HG03378 (cell line): ENCODE results near the gene MS4A7.

Experiments used
- ATAC-seq: cut with Tn5 transposase; IDR thresholded peaks from one replicate; pipeline ENCODE4 v1.9.1; 2021; ENCODE audit warnings: mild to moderate bottlenecking, moderate library complexity; ENCODE audit not compliant: unreplicated experiment

The MS4A7 gene

DNA sequence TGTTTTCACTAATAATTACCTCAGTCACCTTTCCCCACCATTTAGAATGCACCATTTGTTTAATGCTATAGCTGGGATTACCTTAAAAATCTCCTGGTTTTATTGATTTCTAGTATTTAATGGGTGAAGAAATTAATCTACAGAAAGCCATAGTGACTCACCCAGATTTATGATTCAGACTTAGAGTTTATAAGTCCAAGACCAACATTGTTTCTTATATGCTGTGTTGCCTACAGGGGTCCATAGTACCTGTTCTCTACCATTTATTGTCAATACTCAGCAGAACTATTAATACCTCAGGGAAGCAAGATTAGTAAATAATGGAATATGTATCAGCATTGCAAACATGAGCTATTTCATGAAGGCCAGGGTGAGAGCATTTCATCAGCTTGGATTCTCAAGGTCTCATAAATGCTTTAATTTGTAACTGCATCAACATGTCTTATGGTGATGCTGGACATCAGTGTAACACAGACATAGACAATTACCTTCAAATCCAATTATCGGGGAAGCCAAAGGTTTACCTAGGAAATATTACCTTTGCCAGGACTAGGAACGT, 8.0 kb upstream of the MS4A7 start:
- ATAC-seq = no peak

DNA sequence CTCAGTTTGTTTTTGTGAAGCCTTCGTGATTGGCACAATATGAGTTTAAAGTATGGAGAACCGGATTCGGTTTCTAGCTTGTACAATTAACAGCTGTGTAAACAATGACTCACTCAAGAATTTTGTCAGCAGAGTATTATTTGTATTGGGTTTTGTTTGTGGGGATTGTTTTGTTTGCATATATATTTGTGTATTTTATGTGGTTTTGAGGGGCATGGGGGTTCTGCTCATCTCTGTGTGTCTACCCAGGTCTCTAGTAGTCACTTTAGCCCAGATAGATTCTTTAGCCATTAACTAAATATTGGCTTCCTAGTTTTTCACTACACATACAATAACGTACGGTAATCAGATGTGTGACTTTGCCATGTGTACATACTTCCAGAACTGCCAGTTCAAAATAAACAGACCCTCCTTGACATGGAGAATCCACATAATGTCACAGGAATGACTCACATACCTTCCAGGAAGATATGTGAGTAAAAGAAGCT, 7.5 kb upstream of the MS4A7 start:
- no peak for ATAC-seq

DNA sequence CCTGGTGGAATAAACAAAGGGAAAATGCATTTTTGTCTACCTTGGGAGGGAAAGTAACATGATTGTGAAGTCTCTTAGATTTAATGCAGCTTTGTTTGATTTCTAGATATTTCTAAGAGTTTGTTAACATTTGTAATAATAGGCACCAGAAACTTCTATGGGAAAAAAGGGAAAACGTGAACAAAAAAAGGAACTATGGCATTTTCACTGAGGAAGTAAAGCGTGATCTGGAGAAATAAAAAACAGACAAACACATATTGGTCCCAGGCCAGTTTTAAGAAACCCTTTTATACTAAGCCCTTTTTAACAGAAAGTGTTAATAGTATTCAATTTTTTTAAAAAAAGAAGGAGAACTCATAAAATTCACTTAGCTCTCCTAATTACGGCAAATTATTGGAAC, 6.9 kb upstream of the MS4A7 start:
- no peak for ATAC-seq

DNA sequence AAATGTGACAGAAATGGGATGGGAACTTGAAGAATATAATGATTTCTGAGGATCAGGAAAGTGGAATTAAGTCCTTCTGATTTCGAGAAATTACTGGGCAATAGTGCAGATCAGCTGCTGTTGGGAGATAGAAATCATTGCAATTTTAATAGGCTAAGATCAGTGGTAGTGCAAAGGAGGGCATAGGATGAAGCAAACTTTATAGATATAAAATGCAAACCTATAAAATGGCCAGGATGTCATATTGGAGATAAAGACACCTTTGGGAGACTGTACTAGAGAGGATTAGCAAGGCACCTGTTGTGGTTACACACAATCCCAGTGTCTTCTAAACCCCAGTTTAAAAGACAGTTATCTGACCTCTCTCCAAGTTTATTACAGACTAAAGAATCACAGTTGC, 6.5 kb upstream of the MS4A7 start:
- no peak for ATAC-seq

DNA sequence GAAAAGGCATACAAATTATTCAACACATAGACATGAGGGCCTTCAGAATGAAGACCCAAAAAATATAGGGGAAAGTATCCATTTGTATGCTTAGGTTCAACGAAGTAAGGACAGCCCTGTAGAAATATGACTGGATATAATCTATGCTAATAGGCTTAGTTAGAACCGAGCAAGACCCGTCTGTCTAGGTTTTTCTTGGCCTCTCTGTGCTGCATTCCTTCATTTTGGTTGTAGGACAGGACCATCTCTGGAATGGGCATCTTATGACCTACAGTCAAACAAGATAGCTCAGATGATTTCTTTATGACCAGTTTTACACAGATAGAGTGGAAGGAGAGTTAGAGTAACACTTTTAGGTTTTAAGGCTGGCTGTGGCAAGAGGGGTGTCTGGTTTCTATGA, 5.6 kb upstream of the MS4A7 start:
- ATAC-seq = no peak

DNA sequence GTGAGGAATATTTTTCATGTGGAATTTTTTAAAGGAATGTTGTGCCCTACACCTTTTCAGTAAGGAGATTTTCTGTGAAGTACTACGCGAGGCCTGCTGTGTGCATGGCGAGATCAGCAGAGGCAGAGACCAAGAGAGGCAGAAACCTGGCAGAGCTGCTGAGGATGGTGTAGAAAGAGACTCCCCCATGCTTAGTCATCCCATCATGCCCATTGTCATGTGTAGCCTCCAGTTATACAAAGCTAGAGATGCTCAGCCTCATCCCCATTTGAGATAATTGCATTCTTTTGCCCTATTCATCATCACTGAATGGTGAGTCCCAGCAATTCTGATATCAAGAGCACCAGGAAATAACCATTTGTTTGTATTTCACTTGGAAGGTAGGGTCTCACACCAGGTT, 3.0 kb upstream of the MS4A7 start:
- ATAC-seq = no peak

DNA sequence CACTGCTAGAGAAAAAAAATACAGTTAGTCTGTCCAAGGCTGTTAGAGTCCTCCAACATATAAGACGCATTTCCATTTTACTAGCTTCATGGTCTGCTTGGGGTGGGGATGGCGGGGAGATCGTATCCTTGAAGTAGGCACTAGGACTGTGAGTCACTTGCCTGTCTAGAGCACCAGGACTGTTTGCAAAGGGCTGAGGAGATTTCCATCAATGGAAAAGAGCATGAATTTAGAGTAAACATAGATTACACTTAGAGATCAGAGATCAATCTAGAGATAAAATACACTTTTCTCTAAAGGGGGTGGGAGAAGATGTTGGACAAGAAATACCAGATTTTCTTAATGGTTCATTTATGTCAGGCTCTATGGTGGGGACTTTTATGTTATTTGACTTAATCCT, 1.7 kb upstream of the MS4A7 start:
- no peak for ATAC-seq

DNA sequence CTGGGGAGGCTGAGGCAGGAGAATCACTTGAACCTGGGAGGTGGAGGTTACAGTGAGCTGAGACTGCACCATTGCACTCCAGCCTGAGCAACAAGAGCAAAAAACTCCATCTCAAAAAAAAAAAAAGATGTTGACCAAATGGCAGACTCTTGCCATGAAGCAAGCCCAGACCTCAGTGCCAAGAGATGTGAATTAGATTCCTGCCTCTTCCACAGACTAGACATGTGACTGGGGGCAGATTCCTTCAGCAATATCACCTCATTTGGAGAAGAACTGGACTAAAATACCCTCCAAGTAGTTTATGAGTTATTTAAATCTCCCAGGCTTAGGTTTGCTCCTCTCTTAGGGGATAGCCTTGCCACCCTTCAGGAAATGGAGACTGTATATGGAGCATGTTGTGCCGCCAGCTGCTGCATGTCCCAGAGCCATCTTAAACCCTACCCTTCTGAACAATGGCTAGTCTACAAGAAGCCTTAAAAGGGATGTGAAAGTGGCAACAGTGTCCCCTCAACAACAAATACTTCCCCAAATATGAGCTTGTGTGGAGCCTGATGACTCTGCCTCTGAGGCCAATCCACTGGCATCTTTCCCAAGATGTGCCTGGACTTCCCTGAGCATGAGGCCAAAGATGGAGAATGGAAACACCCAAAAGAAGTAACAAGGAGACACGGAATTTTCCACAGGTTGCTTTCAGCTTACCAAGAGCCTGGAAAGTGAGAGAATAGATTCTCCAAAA, 763 bp upstream of the MS4A7 start:
- no peak for ATAC-seq

DNA sequence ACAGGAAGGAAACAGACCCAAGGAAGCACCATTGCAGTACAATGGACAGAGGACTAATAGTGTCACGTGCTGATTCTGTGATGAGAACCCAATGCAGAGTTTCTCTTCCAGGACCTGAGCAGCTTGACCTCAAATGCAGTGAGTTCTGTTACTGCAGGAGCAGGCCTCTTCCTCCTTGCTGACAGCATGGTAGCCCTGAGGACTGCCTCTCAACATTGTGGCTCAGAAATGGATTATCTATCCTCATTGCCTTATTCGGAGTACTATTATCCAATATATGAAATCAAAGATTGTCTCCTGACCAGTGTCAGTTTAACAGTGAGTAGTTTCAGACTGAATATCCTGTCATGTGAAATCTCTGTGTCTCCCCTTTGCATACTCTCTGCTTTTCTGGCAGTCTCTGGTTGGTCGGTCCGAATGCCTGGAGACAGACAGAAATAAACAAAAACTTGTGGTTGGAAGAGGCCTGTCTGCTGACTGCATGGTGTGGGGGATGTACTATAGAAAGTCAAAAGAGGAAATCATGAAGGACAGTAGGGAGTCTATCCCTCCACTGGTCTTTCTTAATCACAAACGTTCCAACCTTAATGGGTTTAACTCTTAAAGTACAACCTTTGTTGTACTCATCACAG, 11.1 kb downstream of the MS4A7 start:
- peak; percentile 93 for ATAC-seq

DNA sequence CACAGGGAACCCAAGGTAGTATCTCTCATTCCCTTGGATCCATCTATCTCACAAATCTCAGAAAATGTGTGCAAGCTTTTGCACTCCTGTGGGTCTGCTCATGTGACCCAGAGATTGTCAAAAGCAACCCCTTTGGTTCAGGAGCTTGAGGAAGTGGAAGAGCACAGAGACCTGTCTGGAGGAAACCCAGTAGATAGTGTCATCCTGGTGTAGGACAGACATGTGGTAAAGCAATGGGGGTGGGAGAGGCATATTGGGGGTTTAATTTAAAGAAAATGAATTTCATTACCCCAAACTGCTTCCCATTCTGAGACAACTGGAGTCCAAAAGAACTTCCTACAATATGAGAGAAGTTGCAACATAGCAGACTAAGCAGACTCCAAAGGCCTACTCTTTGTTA, 12.1 kb downstream of the MS4A7 start:
- ATAC-seq = no peak

DNA sequence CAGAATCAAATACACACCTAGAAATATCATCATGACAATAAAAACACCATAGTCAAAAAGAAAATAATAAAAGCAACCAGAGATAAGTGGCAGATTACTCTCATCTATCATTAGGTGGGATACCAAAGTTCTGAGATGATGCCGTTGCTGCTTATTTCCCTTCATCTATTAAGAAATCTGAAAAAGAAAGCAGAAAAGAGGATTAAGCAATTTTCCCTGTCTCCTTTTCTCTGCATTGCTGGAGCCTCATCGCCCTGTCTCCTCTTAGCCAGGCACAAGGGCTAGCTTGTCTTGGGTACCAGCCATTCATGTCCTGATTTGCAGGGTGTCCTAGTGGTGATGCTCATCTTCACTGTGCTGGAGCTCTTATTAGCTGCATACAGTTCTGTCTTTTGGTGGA, 14.0 kb downstream of the MS4A7 start:
- ATAC-seq = no peak

DNA sequence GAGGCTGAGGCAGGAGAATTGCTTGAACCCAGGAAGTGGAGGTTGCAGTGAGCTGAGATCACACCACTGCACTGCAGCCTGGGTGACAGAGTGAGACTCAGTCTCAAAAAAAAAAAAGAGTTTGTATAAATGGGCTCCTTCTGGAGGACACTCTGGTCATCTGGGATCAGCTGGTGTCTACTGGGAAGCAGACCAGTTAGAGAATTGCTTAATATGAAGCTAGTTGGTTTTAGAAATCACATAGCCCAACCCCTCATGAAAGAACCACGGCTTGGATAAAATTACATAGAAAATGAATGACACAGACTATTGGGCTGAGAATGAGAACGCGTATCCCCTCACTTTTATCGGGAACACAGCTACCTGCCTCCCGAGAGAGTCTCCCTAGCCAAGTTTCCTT, 14.7 kb downstream of the MS4A7 start:
- ATAC-seq = no peak

DNA sequence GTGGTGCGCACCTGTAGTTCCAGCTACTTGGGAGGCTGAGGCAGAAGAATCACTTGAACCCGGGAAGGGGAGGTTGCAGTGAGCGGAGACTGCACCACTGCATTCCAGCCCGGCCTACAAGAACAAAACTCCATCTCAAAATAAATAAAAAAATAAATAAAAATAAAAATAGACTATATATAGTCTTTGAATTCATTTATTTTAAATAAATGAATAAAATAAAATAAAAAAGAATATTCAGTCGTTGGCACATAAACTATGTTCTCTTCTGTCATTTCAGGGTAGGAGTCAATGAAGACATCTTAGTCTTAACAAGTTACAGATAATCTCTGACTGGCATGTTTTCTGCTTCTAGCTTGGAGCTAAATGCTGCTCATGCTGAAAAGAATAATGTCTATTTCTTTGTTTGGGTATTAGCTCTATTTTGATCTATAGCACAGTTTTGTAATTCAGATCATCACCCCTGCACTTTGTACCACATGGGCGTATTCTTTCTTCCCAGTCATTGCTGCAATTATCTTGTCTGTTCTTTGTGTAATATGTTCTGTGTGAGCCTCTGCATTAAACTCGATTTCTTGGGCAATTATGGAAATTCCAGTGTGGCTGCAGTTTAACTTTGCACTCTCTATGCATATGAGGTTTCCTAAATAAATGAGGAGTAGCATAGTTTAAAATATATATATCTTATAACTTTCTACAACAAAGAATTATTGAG, 16.5 kb downstream of the MS4A7 start:
- no peak for ATAC-seq

DNA sequence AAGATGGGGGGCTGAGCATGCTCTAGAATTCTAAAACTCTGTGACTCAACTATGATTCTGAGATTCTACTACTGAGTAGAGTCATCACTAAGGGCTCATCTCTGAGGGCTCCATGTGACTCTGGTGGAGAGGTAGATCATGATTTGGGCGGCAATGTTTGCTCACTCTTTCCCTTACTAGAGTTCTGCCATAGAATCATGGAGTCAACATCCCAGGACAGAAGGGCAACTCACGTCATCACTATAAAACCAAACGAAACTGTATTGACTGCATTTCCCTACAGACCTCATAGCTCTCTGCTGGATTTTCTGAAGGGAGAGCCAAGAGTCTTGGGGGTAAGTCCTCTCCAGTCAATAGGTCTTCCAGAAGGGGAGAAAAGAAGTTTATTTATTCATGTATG, 18.1 kb downstream of the MS4A7 start, which contains the start of gene MS4A14:
Gene MS4A14 (plus strand): TSS at position 78 of the 400 bp plus-strand sequence. CDS start 120 bp downstream, at position 198.
- no peak for ATAC-seq

DNA sequence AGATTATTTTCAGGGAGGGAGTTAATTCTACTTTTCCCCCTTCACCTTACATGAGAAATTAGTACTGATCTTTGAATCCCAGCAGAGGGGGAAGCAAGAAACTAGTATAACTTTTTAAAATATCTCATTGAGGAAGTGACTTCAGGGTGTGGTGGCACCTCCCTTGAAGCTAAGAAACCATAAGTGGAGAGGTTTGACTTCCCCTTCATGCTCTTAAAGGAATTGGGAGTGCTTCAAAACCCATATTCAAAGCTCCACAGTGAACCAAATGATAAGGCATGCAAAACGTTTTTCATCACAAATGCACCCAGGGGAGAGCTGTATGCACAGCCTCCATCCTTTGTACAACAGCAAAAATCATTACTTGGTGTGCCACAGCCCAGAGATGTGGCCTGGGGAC, 18.5 kb downstream of the MS4A7 start:
- peak; percentile 82 for ATAC-seq

DNA sequence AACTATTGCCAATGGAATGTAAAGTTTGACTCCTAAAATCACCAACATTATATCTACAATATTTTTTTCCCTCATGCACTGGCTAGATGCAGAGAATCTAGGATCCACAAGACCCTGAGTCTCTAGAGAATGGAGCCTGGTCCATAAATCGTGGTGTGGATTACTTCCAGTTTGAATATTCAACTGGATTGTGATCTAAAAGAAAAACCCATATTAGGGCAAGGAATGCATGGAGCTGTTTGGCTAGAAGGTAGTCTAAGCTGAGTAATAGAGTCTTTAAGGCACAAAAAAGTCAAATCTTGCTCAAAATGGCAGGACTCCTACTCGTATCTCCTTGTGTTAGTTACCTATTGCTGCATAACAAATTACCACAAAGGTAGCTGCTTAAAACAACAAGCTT, 41.7 kb downstream of the MS4A7 start:
- ATAC-seq = no peak

DNA sequence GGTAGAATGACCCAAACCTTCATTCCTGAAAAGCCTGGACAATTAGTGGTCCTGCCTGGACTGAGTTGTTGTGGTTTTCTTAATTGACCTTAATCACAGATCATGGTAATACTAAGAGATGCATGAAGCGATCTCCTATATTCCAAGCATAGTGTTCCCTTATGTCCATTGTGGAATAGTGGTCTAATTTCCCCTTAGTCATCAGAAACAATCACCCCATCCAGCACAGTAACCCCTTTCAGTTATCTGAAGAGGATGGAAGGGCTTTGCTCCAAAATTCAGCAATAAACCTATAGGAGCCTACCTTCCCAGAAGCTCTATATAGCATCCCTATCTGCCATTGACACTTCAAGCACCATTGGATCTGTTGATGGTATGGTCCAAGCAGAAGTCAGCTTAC, 44.3 kb downstream of the MS4A7 start:
- ATAC-seq = no peak

DNA sequence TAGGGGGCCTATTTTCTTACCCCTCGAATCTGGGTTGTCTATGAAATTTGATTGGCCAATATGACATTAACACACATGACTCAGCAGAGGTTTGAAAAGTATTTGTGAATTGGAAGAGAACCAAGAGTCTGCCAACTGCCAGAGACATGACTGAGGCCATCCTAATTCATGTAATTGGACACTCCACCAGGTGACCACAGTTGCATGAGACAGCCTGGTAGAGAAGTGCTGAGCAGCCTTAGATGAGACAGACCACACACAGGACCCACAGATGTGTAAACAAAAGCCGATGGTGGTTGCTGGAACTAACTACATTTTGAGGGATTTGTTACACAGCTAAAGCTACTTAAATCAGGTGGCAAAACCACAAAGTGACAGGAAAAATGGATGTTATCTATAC, 50.2 kb downstream of the MS4A7 start:
- no peak for ATAC-seq

DNA sequence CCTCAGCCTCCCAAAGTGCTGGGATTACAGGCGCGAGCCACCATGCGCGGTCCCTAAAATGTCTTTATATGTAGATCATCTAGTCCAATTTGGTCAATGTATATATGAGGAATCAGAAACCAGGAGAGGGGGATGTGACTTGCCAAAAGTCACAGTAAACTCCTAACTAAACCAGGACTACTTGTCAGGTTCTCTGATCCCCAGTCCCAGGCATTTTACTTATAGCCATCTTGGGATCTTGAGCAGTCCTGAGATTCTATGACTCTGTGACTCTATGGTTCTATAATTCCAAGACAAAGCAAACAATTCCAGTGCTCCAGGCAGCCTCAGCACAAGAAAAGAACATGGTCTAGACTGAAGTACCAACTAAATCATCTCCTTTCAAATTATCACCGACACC, 50.9 kb downstream of the MS4A7 start, which contains the start of gene MS4A5:
Gene MS4A5 (plus strand): TSS at position 301 of the 400 bp plus-strand sequence. CDS start 103 bp downstream, outside the sequence.
- no peak for ATAC-seq

DNA sequence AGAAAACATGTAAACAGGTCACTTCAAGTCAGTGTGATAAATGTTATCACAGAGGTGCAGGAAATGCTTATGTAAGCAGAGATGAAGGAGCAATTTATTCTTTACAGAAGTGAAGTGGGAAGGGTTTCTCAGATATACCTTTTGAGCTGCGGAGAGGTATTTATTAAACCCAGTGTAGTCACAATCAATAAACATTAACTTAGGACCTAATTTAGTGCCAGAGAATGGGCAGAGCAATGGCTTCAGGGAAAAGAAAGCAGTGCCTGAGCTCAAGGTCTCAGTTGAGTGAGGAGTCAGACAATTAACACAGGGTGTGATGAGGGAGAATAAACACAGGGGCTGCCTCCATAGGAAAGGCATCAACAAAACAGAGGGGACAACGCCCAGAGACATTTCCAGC, 52.9 kb downstream of the MS4A7 start:
- ATAC-seq = no peak

DNA sequence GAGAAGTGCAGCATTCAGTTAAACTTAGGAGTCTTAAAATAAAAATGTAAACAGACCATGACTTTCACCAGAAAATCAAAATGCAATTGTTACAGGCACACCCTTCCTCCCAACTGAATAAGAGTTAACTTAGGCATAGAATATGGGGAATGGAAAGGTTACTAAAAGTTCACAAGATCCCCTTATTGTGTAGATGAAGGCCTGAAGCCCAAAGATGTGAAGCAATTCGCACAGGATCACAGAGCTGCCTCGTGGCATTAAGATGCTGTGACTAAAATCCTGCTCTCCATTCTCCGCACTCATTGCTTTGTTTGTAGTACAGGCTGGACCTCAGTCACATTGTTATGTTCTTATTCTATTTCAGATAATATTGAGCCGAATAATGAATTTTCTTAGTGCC, 55.1 kb downstream of the MS4A7 start:
- ATAC-seq = no peak
